GM12878 (cell line): Measurements from ENCODE around the gene TUBA3C. TPM values are rescaled to one million over a fixed set of nuclear protein-coding genes. Genes with fewer than 3 reads are reported as not detected.

ENCODE experiments used
- ATAC-seq: fragments of 200-7000 bp; cut with Tn5 transposase; 3 replicates; pipeline ENCODE4 v1.9.1; 2020; ENCODE audit warnings: mild to moderate bottlenecking, moderate library complexity
- BruUV-seq: library from RNA; stranded (reverse); fragments of 400-500 nt; replicated peaks from 2 replicates; lab custom pipeline; 2021; lab: Mats Ljungman, UMichigan
- CTCF ChIA-PET: fragments of 300-600 bp; sonication (Branson Sonifier 250); formaldehyde crosslinking; extraction: SDS; loops from one replicate; lab custom pipeline; 2021; ENCODE audit warnings: inconsistent platforms; lab: Yijun Ruan, JAX
- POLR2A ChIA-PET: fragments of 350-600 bp; formaldehyde crosslinking; extraction: SDS; loops from one replicate; lab custom pipeline; 2021; ENCODE audit warnings: inconsistent platforms; lab: Charles Lee
- RAD21 ChIA-PET: fragments of 300-600 bp; sonication (Branson Sonifier 250); formaldehyde crosslinking; loops from one replicate; lab custom pipeline; 2023; ENCODE audit warnings: antibody characterized with exemption; ENCODE audit not compliant: unreplicated experiment; lab: Charles Lee
- SMC1A ChIA-PET: fragments of 300-600 bp; sonication (Branson Sonifier 250); formaldehyde crosslinking; loops from one replicate; lab custom pipeline; 2023; ENCODE audit not compliant: unreplicated experiment, uncharacterized antibody; lab: Charles Lee
- DNase-seq: peaks from one replicate; pipeline ENCODE4 v3.0.0-alpha.2; 2011; ENCODE audit warnings: low read depth, low spot score
- FAIRE-seq: peaks from 3 replicates; lab custom pipeline; 2011; peaks lifted over from hg19 to GRCh38; lab: Jason Lieb, UNC
- H2AFZ ChIP-seq: 2 replicates; pipeline ENCODE4 v1.6.0; 2011; ENCODE audit warnings: low read depth, low read length, control low read depth; ENCODE audit not compliant: control insufficient read depth
- H3K27ac ChIP-seq: 2 replicates; pipeline ENCODE4 v1.5.1; 2011; ENCODE audit warnings: control low read depth; ENCODE audit not compliant: control insufficient read depth, insufficient read depth
- H3K27me3 ChIP-seq, 2 experiments: replicated peaks in 1 of 2; 2 replicates each; pipeline versions ENCODE4 v1.6.0 to v1.6.1; 2011; ENCODE audit warnings: low read length in 1 of 2; ENCODE audit not compliant: control insufficient read depth in 2 of 2, insufficient read depth in 2 of 2
- H3K36me3 ChIP-seq, 2 experiments: 2 replicates each; pipeline ENCODE4 v1.5.1; 2011; ENCODE audit warnings: low read length in 1 of 2; ENCODE audit not compliant: control insufficient read depth in 2 of 2, insufficient read depth in 2 of 2
- H3K4me1 ChIP-seq: 2 replicates; pipeline ENCODE4 v1.6.1; 2011; ENCODE audit warnings: mild to moderate bottlenecking, low read length, moderate library complexity, mixed read lengths; ENCODE audit not compliant: control insufficient read depth, insufficient read depth
- H3K4me2 ChIP-seq: 2 replicates; pipeline ENCODE4 v1.6.0; 2011; ENCODE audit warnings: control low read depth; ENCODE audit not compliant: control insufficient read depth, insufficient read depth
- H3K4me3 ChIP-seq: fragments of 200-600 bp; sonication (generic); 2 replicates; pipeline ENCODE4 v1.5.1; 2016
- H3K79me2 ChIP-seq: 2 replicates; pipeline ENCODE4 v1.6.0; 2011; ENCODE audit warnings: low read length; ENCODE audit not compliant: control insufficient read depth, insufficient read depth
- H3K9ac ChIP-seq: 2 replicates; pipeline ENCODE4 v1.8.0; 2011; ENCODE audit warnings: low read length, control low read depth, mixed read lengths; ENCODE audit not compliant: control insufficient read depth, insufficient read depth
- H3K9me3 ChIP-seq: replicated peaks from 3 replicates; pipeline ENCODE4 v1.5.1; 2011; ENCODE audit warnings: mild to moderate bottlenecking, low read length; ENCODE audit not compliant: control insufficient read depth, insufficient read depth
- H4K20me1 ChIP-seq: 2 replicates; pipeline ENCODE4 v1.6.0; 2011; ENCODE audit not compliant: control insufficient read depth, insufficient read depth
- BCLAF1 ChIP-seq: fragments of 450-650 bp; IDR thresholded peaks from 2 replicates; pipeline ENCODE4 v1.6.1; 2017; ENCODE audit warnings: antibody characterized with exemption, mild to moderate bottlenecking, moderate library complexity
- FOXM1 ChIP-seq: IDR thresholded peaks from 2 replicates; pipeline ENCODE4 v1.6.1; 2012; ENCODE audit warnings: low read depth, mild to moderate bottlenecking, inconsistent platforms, low read length, moderate library complexity
- KAT2A ChIP-seq: conservative IDR thresholded peaks from 2 replicates; pipeline ENCODE4 v1.6.1; 2011; ENCODE audit warnings: low read depth, low read length; ENCODE audit not compliant: control insufficient read depth
- RAD21 ChIP-seq: IDR thresholded peaks from 2 replicates; pipeline ENCODE4 v1.6.1; 2011; ENCODE audit warnings: mild to moderate bottlenecking, low read depth, low read length, moderate library complexity; ENCODE audit not compliant: insufficient read depth
- SREBF1 ChIP-seq: IDR thresholded peaks from 2 replicates; pipeline ENCODE4 v1.6.1; 2012; ENCODE audit warnings: mild to moderate bottlenecking, low read length
- USF2 ChIP-seq: IDR thresholded peaks from 2 replicates; pipeline ENCODE4 v1.6.1; 2011; ENCODE audit warnings: low read depth, low read length, improper control_type of control experiment, borderline replicate concordance
- ZNF384 ChIP-seq: IDR thresholded peaks from 2 replicates; pipeline ENCODE4 v1.6.1; 2012; ENCODE audit warnings: low read depth, mild to moderate bottlenecking, low read length, improper control_type of control experiment, borderline replicate concordance
- WGBS: methylation state at CpG from one replicate; pipeline ENCODE4 v1.1.6; 2016; ENCODE audit warnings: low lambda C conversion rate; ENCODE audit not compliant: insufficient replicate concordance, insufficient coverage; ENCODE audit errors: missing lambda C conversion rate; 5-methylcytosine and 5-hydroxymethylcytosine counted together
- in situ Hi-C: fragments of 300-500 bp; cut with MboI; formaldehyde crosslinking; loops from 9 replicates; pipeline ENCODE4 v1.14.3; 2018; ENCODE audit warnings: mixed read lengths
- intact Hi-C: fragments of 100-400 bp; cut with micrococcal nuclease; formaldehyde crosslinking; loops from one replicate; pipeline ENCODE4 v1.14.2; 2022; ENCODE audit not compliant: unreplicated experiment
- polyA plus RNA-seq, 11 experiments: library from polyadenylated mRNA; depleted of rRNA in 4 of 11; unstranded in 6 of 11; stranded (reverse) in 5 of 11; fragments of >200 nt; fragmentation: Nextera tagmentation in 4 of 11; fragmentation: Illumina TruSeq in 1 of 11; extraction: Ambion mirVana in 4 of 11; extraction: Trizol in 1 of 11; gene quantifications; 1 replicate in 1 of 11; 2 replicates in 10 of 11; pipeline versions ENCODE4 v1.2.1 to v1.2.3, GENCODE V29; 2011 to 2016; ENCODE audit warnings: inconsistent platforms in 2 of 11, missing spikeins in 2 of 11, low read depth in 1 of 11
- total RNA-seq, 4 experiments: library from RNA; depleted of rRNA in 3 of 4; stranded (reverse); fragments of >200 nt in 3 of 4; fragmentation: Illumina TruSeq in 1 of 4; extraction: Trizol in 1 of 4; gene quantifications; 2 replicates each; pipeline versions ENCODE4 v1.2.1 to v1.2.3, GENCODE V29; 2013 to 2021

TUBA3C gene
- total and polyA plus RNA-seq, 10 of the 15 experiments (the other 5 are each of a cell fraction or from before 2014, with no cell fraction given), result 0.04 to 4.5 (median 0.31) TPM; not detected in 5

GRCh38 chr13:19185086-19185864 lies 3.7 kb upstream of the TUBA3C start:
- DNase-seq, result no peak
- H3K27me3 ChIP-seq, result no peaks in the 10 kb centered on the region
- ChIA-PET SMC1A (interaction anchor here (1.0 kb wide), 1 partner anchor 57 kb away, joined by 3 read pairs; no protein-coding TSS in a partner anchor), POLR2A (no interaction called here), RAD21 (no interaction called here), CTCF (no interaction called here)
- ATAC-seq, result no peak
- intact Hi-C loops, result no loop called here
- H3K4me3 ChIP-seq, result no peak overlapping the region
- no peak overlapping the region for H3K9ac ChIP-seq
- WGBS, result 40% methylated on average over 8 of the region's 8 CpGs
- BruUV-seq, result no TSS peak
- no peaks in the 10 kb centered on the region for H3K79me2 ChIP-seq
- no peak overlapping the region for H3K4me2 ChIP-seq
- in situ Hi-C loops, result no loop called here
- no peak for FAIRE-seq
- no peaks in the 10 kb centered on the region for H3K4me1 ChIP-seq
- TF ChIP-seq FOXM1, result 0 out of 2 replicates have a peak, but pooled peaks have one; percentile 23
- TF ChIP-seq RAD21, result no peak
- no peak overlapping the region for H3K27ac ChIP-seq
- H4K20me1 ChIP-seq, result no peaks in the 10 kb centered on the region
- no peaks in the 10 kb centered on the region; the same call in 2 of the 3 replicates for H3K9me3 ChIP-seq
- no peaks in the 10 kb centered on the region for H3K36me3 ChIP-seq
- H2AFZ ChIP-seq, result no peak overlapping the region

- Histone ChIP-seq H3K27me3 (no peaks in the 10 kb centered on the region), H3K27ac (no peak overlapping the region), H3K4me2 (no peak overlapping the region), H4K20me1 (no peaks in the 10 kb centered on the region), H2AFZ (no peak overlapping the region), H3K4me1 (no peaks in the 10 kb centered on the region), H3K9ac (no peak overlapping the region), H3K36me3 (no peaks in the 10 kb centered on the region), H3K9me3 (no peaks in the 10 kb centered on the region; the same call in 2 of the 3 replicates), H3K79me2 (no peaks in the 10 kb centered on the region), H3K4me3 (no peak overlapping the region)
- 58% methylated on average over 5 of the region's 5 CpGs for WGBS
- RAD21 ChIA-PET, result no interaction called here
- DNase-seq (no peak), ATAC-seq (no peak), FAIRE-seq (no peak)
- SMC1A ChIA-PET, result interaction anchor here (1.1 kb wide), 1 partner anchor 102 kb away, joined by 3 read pairs; no protein-coding TSS in a partner anchor
- CTCF ChIA-PET, result interaction anchor here (1.3 kb wide), 1 partner anchor 30 kb away, joined by 3 read pairs; no protein-coding TSS in a partner anchor
- POLR2A ChIA-PET, result no interaction called here
- intact Hi-C loops (no loop called here), in situ Hi-C loops (no loop called here)
- BruUV-seq, result no TSS peak
- no peak for TF ChIP-seq USF2
- no peak for TF ChIP-seq KAT2A
- no peak for TF ChIP-seq SREBF1
- no peak for TF ChIP-seq FOXM1
- no peak for TF ChIP-seq BCLAF1
- no peak for TF ChIP-seq ZNF384
Observed at GRCh38 chr13:19184176-19184575, 2.6 kb upstream of the TUBA3C start.
